T-helper 1 cell treated with Interleukin-12 subunit alpha and Interleukin-12 subunit beta and Interleukin-4 antibody, amounts not matched to agents 30 ng/mL and 1 ng/mL, for 36 hours (primary cell): ENCODE measurements around the gene RTL1. TPM values are rescaled to one million over a fixed set of nuclear protein-coding genes. Genes with fewer than 3 reads are reported as not detected.

Experiments
- intact Hi-C: fragments of 100-400 bp; cut with micrococcal nuclease; formaldehyde crosslinking; loops from one replicate; pipeline ENCODE4 v1.15.1; 2024
- total RNA-seq: library from RNA; stranded (reverse); gene quantifications from 2 replicates; pipeline ENCODE4 v1.2.3, GENCODE V29; 2022

RTL1 gene
- total RNA-seq, 1 donor from 2014 or later, result not detected

DNA sequence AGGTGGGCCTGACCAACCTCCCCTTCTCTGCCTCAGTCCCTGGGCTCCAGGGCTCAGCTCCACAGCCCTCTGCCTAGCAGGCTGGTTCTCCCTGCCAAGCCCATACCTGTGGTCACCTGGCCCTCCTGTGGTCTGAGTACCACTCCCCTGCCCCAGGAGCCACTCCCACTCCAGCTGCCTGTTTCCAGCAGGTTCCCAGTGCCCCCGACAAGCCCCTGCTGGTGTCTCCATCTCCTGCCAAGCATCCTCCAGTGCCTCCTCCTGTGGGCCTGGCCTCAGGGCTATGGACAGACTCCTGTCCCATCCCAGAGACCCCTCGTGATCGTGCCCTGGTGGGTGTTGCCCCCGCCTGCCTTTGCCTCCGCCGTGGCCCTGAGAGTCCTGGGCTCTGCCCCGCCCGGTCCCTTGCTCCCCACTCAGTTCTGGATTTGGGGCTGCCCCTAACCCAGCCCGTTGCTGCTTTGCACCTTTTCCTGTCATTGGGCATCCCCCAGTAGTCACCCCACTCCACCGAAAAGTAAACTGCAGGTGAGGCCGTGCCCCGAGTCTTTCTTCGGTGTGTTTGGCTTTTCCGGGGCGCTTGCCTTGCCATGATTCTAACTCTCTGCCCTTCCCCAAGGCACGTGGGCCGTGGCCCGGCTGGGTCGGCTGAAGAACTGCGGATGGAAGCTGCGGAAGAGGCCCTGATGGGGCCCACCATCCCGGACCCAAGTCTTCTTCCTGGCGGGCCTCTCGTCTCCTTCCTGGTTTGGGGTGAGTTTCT lies 67.8 kb downstream of the RTL1 start:
- intact Hi-C loops, result no loop called here

DNA sequence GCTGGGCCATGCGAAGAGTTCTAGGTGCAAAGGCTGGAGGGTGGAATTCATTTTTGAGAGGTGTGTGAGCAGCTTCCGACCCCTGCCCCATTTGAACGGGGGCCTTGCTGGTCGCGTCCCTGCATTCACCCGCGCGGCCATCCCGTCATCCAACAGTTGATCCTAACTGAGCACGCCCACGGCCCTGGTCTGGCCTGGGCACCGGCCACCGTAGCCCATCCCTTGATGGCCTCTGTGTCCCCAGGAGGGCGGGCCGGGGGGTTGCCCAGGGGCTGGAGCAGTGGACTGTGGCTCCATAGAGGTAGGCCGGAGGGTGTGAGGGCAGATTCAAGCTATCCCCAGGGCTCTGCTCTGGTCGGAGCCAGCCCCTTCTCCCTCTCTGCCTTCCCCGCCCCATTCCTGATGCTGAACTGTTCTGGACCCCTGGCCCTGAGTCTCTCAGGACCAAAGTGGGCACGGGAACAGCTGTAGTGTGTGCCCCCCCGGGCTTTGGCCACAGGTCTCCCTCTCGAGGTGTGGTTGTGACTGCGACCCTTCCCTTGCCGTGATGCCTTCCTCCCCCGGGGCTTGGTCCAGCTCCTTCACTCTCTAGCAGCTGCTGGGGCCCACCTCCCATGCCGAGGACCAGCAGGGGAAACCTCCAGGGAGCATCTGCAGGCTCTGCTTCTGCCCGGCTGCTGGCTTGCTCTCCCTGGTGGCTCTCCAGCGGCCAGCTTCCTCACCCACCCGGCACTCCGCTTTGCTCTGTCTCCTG lies 68.6 kb downstream of the RTL1 start:
- intact Hi-C loops, result no loop called here

DNA sequence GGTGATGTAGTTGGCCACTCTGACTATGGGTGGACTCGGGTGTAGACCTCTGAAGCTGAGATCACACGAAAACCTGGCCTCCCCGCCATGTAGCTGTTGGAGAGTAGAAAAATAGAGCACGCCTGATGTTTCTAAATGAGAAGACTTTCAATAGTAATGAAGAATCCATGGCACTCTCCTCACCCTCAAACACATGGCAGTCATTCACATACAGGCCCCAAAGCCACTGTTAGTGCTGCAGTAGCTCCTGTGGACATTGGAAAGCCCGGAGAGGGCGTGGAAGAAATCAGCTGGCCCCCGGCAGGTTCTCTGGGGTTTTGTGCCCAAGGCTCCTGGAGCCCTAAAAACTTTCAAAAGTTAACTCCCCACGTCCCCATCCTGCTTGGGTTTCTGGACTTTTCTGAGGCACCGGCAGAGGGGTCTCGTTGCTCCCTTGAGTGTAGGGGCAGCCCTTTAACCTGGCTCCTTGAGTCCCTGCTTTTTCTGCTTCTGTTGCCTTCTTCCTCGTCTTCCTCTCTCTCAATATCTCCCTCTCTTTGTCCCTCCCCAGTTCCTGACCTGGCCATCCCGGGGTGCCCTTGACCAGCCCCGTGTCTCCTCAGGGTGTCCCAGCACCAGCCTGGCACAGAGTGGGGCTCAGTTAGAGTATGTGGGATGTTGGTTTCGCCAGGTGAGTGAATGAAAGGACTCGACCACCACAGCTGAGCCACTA lies 69.3 kb downstream of the RTL1 start:
- intact Hi-C loops, result no loop called here

GRCh38 chr14:100832311-100832960 lies 71.1 kb downstream of the RTL1 start:
- intact Hi-C loops, result no loop called here

- intact Hi-C loops, result no loop called here
Measured at GRCh38 chr14:100830681-100831080, 72.8 kb downstream of the RTL1 start.

Other genes starting within 250 kb of the RTL1 start
- not detected in 2 replicates for gene DLK1, start 176.8 kb downstream of the RTL1 start, total RNA-seq
- gene MEG3, start 77.6 kb downstream of the RTL1 start, total RNA-seq, result not detected in 2 replicates